HG03066 (cell line): ENCODE data around the gene SOX13.

Source experiments
- ATAC-seq: cut with Tn5 transposase; IDR thresholded peaks from one replicate; pipeline ENCODE4 v1.9.1; 2021; ENCODE audit warnings: low read depth; ENCODE audit not compliant: unreplicated experiment

The SOX13 gene

DNA sequence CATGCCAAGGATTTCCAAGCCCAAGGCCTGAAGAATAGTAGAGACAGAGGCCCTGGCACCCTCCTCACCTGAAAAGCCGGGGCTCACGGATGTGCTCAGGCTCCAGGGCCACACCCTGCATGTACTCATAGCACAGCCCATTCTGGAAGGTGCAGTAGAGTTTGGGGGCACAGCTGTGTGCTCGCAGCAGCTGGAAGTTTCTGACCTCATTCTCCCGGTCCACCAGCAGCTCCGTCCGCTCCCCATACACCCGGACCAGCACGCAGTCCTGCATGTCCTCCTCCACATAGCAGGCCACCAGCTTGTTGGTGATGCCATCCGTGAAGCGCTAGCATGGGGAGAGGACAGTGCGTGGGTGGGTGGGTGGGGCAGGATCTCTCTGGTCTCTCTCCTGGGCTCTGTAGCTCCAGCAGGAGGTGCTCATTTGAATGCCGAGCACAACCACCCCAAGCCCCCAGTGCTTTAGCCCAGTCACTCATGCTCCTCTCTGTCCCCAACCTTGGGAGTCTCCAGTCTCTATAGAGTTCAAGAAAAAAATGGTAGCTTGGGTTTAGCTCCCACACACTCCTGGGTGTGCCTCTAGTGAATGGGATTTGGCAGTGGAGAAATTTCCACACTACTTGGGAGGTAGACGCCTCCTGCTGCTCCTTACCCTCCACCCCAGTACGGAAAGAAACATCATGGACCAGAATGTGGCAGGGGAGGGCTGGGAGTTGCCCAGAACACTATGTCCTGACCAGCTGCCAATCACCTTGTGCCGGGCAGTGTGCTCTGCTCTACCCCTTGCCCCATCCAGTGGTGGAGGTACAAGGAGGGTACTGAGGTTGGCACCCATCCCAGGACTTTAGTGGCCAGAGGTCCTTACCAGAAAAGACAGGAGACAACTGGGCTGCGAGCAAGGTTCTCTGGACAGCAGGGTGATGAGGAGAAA lies 77.0 kb downstream of the SOX13 start:
- ATAC-seq = no peak

DNA sequence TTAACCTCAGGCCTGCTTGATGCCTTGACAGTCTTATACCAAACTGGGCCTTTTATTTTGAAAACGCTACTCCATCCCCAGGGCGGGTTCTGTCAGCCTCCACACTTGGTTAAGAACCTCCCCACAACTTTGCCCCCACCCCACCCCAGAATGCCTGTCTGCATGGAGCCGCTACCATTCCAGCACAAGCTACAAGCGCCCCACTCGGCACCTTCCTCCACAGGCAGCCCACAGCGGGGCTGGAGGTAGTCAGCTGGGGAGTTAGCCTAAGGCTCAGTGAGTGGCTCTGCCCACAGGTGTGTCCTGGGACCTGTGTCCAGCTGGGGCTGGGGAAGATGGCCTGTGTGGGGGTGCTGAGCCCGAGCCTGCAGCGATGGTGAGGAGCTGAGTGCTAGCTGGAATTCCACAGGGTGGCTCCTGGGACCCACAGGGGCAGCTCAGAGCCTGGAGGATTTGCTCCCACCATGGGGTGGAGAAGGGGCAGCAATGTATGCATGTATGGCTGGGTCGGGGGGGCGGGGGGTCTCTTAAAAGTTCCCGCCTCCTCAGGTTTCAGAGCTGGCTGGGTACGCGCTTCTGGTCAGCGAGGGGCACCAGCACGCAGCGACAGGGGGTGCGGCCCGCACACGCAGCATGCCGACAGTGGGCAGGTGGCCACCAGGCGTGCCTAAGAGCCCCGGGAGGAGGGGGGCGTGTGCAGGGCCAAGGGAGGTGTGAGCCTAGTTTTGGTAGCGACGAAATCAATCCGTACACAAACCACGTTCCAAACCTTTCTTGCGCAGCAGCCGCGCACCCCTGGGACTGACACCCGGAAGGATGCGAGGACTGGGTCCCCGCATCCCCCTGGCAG lies 78.0 kb downstream of the SOX13 start:
- ATAC-seq = no peak

DNA sequence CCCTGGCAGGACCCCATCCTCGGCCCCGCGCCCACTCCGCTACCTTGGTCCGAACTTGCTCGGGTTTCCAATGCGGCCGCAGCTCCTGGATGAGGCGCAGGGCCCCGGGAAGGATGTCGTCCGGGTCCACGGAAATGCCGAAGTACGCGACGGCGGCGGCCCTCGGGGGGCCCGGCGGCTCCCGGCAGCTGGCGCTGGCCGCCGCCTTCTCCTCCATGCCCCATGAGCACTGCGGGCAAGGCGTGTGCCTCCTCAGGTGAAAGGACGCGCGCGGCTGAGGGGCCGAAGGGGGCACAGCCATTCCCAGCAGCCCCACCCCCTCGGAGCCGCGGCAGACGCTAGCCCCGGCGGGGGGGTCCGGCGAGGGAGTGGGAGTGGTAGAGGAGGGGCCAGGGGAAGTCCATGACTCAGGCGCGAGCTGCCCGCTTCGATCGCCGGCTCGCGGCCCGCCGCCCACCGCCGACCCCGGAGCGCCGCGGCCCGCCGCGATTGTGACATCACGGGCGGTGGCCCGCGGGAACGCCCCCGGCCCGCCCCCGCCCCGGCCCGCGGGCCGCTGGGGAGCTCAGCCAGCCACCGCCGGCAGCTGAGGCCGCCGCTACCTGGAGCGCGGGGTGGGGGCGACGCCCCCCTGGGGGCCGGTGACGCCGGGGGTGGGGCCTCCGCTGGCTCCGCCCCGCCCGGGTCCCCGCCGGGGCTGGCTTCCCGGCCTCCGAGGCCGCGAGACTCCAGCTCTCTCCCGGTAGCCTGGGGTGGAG lies 78.8 kb downstream of the SOX13 start, which contains the start of gene ETNK2:
ETNK2 (minus strand) TSS at position 493 of the 758 bp plus-strand sequence; CDS start at position 301, 192 bp downstream.
- no peak for ATAC-seq

DNA sequence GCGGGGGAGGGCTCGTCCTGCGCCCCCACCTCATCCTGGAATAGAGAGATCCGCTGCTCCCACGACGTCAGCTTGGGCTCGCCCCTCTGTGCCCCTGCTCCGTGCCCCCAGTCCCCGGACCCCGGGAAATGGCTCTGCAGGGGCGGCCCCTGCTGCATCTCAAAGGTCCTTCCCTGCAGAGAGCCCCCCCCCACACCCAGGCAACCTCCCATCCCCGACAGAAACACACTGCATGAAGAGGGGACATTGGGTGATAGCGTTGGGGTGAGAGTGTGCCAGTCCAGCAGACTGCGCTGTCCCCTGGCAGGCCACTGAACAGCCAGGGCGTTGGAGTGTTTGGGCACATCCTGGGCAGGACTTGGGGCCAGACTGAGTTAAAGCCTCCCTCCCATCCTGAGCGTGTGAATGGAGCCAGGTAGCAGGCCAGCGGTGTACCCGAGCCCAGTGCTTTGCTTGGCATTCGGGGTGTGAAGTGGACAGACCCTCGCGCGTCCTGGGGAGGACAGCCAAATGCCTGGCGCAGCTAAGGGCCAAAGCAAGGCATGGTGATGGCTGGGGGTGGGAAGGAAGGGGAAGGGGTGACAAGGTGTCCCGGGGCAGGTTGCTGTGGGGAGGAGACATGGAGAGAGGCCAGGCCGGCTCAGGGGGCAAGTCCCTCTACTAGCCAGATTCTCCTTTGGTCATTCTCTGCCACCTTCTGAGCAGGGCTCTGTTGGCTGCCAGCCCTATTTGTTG lies 79.6 kb downstream of the SOX13 start:
- no peak for ATAC-seq

DNA sequence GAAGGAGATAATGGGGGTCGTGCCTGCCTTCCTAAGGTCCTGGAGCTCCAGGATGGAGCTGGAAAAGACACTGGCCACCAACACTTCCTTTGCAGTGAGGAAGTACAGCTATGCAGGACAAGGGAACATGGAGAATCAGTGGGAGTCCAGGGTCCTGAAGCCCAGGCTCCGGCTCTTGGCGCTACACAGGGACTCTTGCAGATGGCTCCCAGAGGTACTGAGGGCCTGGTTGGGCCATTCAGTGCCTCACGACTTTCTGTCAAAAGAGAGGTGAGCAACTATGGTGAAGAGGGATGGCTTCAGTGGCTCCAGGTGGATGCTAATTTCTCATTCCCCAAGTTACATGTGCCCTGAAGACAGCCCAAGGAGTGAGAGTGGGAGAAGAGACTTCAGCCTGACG lies 80.8 kb downstream of the SOX13 start:
- no peak for ATAC-seq

DNA sequence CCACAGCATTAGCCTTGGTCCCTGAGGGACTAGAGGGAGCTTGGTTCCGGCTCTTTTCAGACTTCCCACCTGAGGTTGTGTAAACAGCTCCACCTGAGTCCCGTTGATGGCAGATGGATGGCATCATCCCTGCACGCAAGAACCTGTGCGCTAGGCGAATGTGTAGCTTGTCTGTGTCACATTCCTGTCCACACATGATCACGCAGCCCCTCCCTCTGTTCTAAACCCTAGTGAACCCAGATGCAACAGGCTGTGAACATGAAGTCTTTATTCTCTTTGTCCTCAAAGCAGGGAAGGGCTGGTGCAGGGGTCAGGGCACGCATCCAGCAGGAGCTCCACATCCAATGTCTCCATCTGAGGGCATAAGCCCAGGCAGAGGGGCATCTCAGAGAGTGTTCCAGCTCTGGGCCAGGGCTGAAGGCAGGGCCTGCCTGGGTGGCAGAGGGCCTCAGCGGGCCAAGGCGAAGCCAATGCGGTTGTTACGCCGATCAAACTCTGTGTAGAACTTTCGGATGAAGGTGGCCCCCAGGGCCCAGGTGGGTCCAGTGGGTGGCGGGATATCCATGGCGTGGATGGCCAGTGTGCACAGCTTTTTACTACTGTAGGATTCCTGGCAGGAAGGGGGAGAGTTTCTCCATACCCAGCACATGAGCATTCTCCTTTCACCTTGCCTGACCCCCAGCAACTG lies 81.8 kb downstream of the SOX13 start:
- no peak for ATAC-seq

DNA sequence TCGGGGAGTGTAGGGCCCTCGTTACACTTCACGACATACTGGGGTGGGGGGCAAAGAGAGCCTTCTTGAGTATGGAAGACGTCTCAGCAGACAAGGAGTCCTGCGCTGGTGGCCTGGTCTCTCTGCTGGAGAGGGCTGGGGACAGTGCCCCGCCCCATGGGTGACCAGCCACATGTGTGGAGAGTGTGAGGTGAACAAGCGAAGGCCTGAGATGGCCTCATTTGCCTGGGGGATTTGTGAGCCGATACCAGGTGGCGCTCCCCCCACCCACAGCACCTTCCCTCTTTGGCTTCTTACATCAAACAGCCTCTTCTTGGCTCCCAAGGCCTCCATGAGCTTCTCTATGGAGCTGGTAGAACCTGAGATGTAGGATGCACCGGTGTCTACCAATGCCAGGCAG lies 83.0 kb downstream of the SOX13 start:
- ATAC-seq = no peak

DNA sequence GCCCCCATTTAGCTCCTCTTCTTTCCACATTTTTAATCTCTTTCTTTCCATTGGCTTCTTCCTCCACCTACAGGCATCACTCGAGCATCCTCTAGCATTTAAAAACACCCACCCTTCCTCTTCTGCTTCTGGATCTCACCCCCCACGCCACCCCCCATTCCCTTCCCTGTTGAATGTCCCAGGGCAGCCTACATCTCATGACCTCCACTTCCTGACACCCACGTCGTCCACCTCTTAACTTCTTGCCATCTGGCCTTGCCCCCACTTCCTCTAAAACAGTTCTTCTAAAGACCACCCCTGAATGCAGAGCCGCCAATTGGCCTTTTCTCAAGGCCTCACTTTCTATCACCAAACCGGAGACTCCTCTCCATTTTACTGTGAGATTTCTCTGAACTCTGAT lies 85.0 kb downstream of the SOX13 start:
- no peak for ATAC-seq

DNA sequence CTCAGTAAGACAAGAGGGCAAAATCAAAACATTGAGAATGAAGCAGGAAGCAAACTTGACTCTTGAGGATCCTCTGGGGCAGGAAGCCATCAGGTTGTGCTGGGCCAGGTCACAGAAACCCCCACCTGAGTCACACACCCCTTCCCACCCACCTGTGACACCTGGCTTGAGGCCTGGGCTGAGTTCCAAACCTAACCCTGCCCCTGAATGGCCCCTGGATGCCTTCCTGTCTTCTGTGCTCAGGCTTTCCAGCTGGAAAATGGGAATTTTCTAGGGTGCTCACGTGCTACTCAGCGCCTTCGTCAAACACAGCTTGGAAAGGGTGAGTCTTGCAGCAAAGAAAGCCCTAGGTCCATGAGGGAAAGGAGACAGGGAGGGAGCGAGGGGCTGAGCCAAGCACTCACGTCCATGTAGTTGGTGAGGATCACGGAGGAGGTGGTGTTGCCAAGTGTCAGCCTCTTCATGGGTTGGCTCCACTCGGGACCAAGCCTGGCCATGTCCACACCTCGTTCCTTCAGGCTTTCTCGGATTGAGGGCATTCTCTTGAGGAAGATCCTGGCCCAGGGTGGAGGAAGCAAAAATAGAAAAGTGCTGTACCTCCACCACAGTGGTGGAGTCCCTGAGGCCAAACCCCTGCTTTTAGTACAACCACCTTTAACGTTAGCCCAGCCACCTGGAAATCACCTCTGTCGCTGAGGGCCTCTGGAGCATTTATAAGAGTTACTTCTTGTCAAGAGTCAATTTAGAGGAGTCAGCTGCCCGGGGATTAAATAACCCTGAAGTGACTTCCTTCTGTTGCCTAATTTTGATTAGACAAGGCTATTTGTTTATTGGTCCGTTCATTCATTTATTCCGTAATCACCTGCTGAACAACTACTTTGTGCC lies 88.9 kb downstream of the SOX13 start:
- ATAC-seq = no peak

DNA sequence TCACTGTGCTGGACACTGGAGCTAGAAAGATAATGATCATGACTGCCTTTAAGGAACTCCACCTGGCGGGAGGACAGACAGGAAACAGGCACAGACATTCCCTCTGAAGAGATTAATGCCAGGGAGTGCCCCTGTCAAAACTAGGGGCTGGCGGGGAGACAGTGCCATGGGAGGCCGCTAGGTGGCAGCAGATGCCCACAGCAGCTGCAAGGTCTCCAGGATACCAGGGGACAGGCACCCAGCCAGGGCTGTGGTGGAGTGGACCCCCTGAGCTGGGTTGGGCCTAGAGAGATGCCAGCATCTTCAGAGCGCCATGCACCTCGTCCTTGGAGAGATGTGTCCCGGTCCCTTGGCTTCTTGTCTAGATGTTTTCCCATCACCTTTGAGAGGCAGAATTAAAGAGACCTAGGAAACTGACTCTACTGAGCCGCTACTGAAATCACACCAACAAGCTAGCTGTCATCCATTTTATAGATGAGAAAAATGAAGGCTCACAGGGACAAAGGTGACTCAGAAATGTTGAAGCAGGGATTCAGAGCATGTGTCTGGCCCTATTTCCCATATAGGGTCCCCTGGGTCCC lies 89.7 kb downstream of the SOX13 start:
- ATAC-seq = no peak

DNA sequence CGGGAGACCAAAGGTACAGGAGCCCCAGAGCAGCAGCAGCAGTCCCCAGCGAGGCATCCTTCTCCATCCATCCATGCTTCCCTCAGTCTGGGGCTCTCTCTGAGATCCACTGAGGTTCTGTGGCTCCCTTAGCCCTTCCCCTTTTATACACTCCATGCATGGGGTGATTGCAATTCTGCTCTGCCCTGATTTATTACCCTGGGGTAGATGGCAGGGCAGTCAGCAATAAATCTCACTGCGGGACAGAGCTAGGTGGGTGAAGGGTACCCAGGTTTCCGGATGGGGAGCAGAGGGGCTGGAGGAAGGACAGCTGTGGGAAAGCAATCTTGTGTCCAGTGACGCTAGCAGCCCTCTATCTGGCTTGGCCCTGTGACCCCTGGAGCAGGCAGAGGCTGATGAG lies 93.3 kb downstream of the SOX13 start, which contains the start of gene REN:
REN (minus strand) TSS at position 119 of the 400 bp plus-strand sequence; CDS start at position 75, 44 bp downstream.
- no peak for ATAC-seq

DNA sequence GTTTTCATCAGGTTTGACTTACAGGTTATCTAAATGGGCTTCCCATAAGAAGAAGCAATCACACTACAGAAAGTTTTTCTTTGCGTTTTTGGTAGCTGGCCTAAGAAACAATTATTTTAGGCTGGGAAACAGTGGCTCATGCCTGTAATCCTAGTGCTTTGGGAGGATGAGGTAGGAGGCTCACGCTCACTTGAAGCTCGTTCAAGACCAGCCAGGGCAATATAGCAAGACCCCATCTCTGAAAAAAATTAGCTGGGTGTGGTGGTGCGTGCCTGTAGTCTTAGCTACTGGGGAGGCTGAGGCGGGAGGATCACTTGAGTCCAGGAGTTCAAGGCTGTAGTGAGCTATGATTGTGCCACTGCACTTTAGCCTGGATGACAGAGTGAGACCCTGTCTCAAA lies 94.8 kb downstream of the SOX13 start:
- ATAC-seq = no peak

DNA sequence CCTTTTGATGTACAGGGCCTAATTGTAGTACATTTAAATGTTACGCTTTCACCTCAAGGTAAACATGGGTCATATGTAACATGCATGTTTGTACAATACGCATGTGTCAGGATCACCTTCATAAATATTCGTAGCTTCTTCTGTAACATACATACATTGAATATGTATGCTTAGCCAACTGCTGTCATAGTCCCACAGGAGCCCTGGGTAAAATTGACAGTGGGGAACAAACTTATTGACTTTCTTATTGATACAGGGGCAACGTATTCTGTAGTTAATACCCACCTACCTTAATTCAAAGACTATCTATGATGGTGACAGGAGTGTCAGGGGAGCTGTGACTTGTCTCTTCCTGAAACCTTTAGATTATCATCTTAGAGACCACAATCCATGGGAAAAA lies 96.9 kb downstream of the SOX13 start:
- no peak for ATAC-seq

DNA sequence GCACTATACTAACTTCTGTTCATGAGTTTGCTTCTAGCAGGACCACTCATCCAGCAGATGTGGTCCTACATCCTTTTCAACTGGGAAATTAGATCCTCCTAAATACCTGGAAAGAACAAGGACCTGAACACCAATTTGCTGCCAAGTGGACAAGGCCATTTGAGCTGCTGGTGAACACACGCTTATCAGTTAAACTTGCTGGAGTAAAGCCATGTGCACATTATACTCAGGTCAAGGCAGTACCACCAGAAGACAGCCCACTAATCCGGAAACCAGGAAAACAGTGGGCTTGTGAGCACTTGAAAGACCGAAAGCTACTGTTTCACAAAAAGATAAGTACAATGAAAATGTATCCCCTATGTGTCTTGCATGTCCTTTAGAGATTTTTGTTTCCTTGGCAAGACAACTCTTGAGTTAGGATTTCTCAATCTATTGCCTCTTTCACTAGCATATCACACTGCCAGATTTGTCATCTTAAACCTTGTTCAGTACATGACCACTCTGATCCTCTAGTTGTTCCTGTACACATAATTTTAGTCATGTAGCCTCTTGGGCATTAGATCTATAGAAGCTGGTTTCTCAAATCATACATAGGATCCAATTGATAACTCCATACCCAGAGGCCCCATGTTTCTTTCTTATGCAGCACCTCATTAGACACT lies 97.7 kb downstream of the SOX13 start:
- ATAC-seq = no peak

DNA sequence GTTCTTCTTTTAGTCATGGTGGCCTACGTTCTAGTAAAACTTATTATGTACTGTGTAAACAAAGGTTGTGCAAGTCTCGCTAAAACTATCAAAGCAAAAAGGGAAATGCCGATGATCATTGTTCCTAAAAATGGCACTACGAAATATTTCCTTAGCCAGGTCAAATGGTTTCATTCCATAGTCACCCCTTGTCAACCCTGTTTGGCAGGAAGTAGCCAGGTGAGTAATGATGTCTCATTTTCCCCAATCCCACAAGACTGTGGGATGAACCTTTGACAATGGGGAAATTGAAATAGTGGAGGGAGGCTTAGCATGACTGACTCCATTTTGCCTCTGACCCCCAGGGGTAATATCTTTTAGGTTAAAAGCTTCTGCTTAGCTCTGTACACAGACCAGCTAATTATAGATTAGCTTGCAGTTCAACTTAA lies 98.8 kb downstream of the SOX13 start:
- ATAC-seq = no peak

DNA sequence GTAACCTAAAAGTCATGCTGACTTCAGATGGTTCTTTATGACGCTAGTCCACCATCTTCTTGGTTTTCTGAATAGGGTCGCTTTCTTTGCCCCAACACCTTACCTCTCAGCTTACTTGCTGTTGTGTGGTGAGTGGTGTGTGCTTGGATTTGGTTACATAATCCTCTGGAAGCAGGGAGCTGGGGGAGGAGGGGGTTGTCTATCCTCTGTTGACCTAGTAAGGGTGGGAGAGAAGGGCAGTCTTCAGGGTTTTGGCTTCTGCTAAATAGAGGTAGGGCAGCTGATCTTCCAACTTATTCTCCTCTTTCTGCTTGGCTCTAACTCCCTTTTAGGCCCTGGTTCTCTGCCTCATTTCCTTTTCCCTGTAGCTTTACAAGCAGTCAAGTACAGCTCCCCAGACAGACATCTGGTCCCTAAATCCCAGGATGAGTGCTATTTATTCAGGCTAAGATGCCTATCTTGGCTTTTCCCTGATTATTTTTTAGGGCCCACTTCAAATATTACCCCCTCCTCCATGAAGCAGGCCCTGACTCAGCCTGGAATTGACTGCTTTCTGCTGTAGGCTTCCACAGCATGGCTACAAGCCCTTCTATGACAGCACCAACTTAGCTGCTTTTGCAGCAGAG lies 99.6 kb downstream of the SOX13 start:
- ATAC-seq = no peak

DNA sequence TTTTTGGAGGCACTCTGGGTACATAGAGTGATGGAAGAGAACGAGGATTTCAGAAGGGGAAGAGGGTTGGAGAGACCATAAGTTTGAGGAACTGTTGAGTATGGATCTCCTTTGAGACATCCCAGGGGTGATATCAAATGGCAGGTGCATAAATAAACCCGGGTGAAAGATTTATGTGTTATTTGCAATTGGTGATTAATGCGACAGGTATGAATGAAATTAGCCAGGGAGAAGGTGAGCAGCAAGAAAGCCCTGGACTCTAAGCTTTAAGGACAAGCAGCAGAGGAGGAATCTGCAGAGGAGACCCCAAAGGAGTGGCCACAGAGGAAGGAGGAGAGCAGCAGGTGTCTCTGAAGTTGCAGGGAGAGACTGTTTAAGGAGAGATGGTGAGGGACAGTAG lies 102.0 kb downstream of the SOX13 start:
- ATAC-seq = no peak
